ENCODE data around the gene GPX5.

The GPX5 gene

GRCh38 chr6:28525496-28526039 is at the start of gene GPX5:
GPX5 (plus strand) TSS chr6:28525881; CDS start chr6:28526014, 133 bp downstream.
- H3K4me3 ChIP-seq (ENCODE audit: low read length, poor library complexity, severe bottlenecking) = no peak within 1 kb of the TSS
- H3F3A ChIP-seq (ENCODE audit: low read depth) = no peaks in the 10 kb centered on the region
- H3K9me2 ChIP-seq (replicated peaks; ENCODE audit: low read depth, low read length) = no peaks in the 10 kb centered on the region
- H3K27me3 ChIP-seq (ENCODE audit: insufficient read depth, low read length, poor library complexity, severe bottlenecking) = no peaks in the 10 kb centered on the region
- no peak for TF ChIP-seq EZH2phosphoT487 (IDR thresholded peaks at IDR 0.05; ENCODE audit: borderline replicate concordance)
- TF ChIP-seq CTCF (conservative IDR thresholded peaks at IDR 0.05; ENCODE audit: low read length) = no peak
- no peaks in the 10 kb centered on the region for H3K4me1 ChIP-seq (ENCODE audit: insufficient read depth, low read length, poor library complexity, severe bottlenecking)
- no peaks in the 10 kb centered on the region for H3K79me2 ChIP-seq (ENCODE audit: insufficient read depth, low read length)
- H3K9ac ChIP-seq (ENCODE audit: low read depth, low read length, poor library complexity, severe bottlenecking) = no peak within 1 kb of the TSS
- no peaks in the 10 kb centered on the region for H3K9me3 ChIP-seq (ENCODE audit: insufficient read depth, low read depth, low read length)
- H3K4me2 ChIP-seq (ENCODE audit: low read depth, low read length, poor library complexity, severe bottlenecking) = no peak within 1 kb of the TSS
- H2AFZ ChIP-seq (ENCODE audit: low read length) = no peak within 1 kb of the TSS
- H3K36me3 ChIP-seq (ENCODE audit: insufficient read depth, low read length) = no peaks in the 10 kb centered on the region
- no peaks in the 10 kb centered on the region for H4K20me1 ChIP-seq (ENCODE audit: insufficient read depth, low read length, poor library complexity, severe bottlenecking)

GRCh38 chr6:28478518-28478917 is 47.2 kb upstream of the GPX5 start:
- H3K4me2 ChIP-seq (ENCODE audit: low read depth, low read length, poor library complexity, severe bottlenecking) = no peak overlapping the region
- H3K9me3 ChIP-seq (ENCODE audit: insufficient read depth, low read depth, low read length) = no peaks in the 10 kb centered on the region
- no peak overlapping the region for H3K9ac ChIP-seq (ENCODE audit: low read depth, low read length, poor library complexity, severe bottlenecking)
- H2AFZ ChIP-seq (ENCODE audit: low read length) = no peak overlapping the region
- no peak overlapping the region for H3K4me3 ChIP-seq (ENCODE audit: low read length, poor library complexity, severe bottlenecking)
- no peaks in the 10 kb centered on the region for H3K9me2 ChIP-seq (replicated peaks; ENCODE audit: low read depth, low read length)
- H3K36me3 ChIP-seq (ENCODE audit: insufficient read depth, low read length) = no peaks in the 10 kb centered on the region
- no peaks in the 10 kb centered on the region for H3F3A ChIP-seq (ENCODE audit: low read depth)
- H3K79me2 ChIP-seq (ENCODE audit: insufficient read depth, low read length) = no peaks in the 10 kb centered on the region
- no peaks in the 10 kb centered on the region for H4K20me1 ChIP-seq (ENCODE audit: insufficient read depth, low read length, poor library complexity, severe bottlenecking)
- TF ChIP-seq EZH2phosphoT487 (IDR thresholded peaks at IDR 0.05; ENCODE audit: borderline replicate concordance) = no peak
- TF ChIP-seq CTCF (conservative IDR thresholded peaks at IDR 0.05; ENCODE audit: low read length) = no peak
- H3K27me3 ChIP-seq (ENCODE audit: insufficient read depth, low read length, poor library complexity, severe bottlenecking) = no peaks in the 10 kb centered on the region
- no peaks in the 10 kb centered on the region for H3K4me1 ChIP-seq (ENCODE audit: insufficient read depth, low read length, poor library complexity, severe bottlenecking)

GRCh38 chr6:28480253-28480932 is 45.3 kb upstream of the GPX5 start:
- H2AFZ ChIP-seq (ENCODE audit: low read length) = no peak overlapping the region
- H3K4me1 ChIP-seq (ENCODE audit: insufficient read depth, low read length, poor library complexity, severe bottlenecking) = no peaks in the 10 kb centered on the region
- H3K4me2 ChIP-seq (ENCODE audit: low read depth, low read length, poor library complexity, severe bottlenecking) = no peak overlapping the region
- H3K9me3 ChIP-seq (ENCODE audit: insufficient read depth, low read depth, low read length) = no peaks in the 10 kb centered on the region
- no peak overlapping the region for H3K4me3 ChIP-seq (ENCODE audit: low read length, poor library complexity, severe bottlenecking)
- H3K9me2 ChIP-seq (replicated peaks; ENCODE audit: low read depth, low read length) = no peaks in the 10 kb centered on the region
- no peak for TF ChIP-seq EZH2phosphoT487 (IDR thresholded peaks at IDR 0.05; ENCODE audit: borderline replicate concordance)
- TF ChIP-seq CTCF (conservative IDR thresholded peaks at IDR 0.05; ENCODE audit: low read length) = no peak
- H3K9ac ChIP-seq (ENCODE audit: low read depth, low read length, poor library complexity, severe bottlenecking) = no peak overlapping the region
- no peaks in the 10 kb centered on the region for H3K36me3 ChIP-seq (ENCODE audit: insufficient read depth, low read length)
- H3K79me2 ChIP-seq (ENCODE audit: insufficient read depth, low read length) = no peaks in the 10 kb centered on the region
- H4K20me1 ChIP-seq (ENCODE audit: insufficient read depth, low read length, poor library complexity, severe bottlenecking) = no peaks in the 10 kb centered on the region
- H3F3A ChIP-seq (ENCODE audit: low read depth) = no peaks in the 10 kb centered on the region
- no peaks in the 10 kb centered on the region for H3K27me3 ChIP-seq (ENCODE audit: insufficient read depth, low read length, poor library complexity, severe bottlenecking)
